COLO668 (cell line): ENCODE data around the gene FANK1.
"Not testable (repeated sequence)": the region's sequence is repeated elsewhere in the genome, so short reads cannot be mapped to it uniquely, and the experiment has no call there.

Experiments
- DNase-seq: peaks from one replicate; lab custom pipeline; 2025; ENCODE audit not compliant: unreplicated experiment; lab: John Stamatoyannopoulos, UW

Gene FANK1

GRCh38 chr10:126017961-126018560 lies 121.7 kb downstream of the FANK1 start:
- no peak for DNase-seq

GRCh38 chr10:126021833-126022500 lies 125.6 kb downstream of the FANK1 start:
- DNase-seq: peak; percentile 65

GRCh38 chr10:126022841-126023240 lies 126.5 kb downstream of the FANK1 start:
- DNase-seq: no peak

- DNase-seq: no peak
These were observed 131.3 kb downstream of the FANK1 start for GRCh38 chr10:126027692-126028091.

GRCh38 chr10:126029999-126030398 lies 133.6 kb downstream of the FANK1 start:
- DNase-seq: no peak

GRCh38 chr10:126034586-126034985 lies 138.2 kb downstream of the FANK1 start:
- no peak for DNase-seq

- DNase-seq: no peak
These were observed 140.2 kb downstream of the FANK1 start for GRCh38 chr10:126036515-126036914.

GRCh38 chr10:126037946-126038345 lies 141.6 kb downstream of the FANK1 start:
- no peak for DNase-seq

- DNase-seq: no peak
These were observed 144.8 kb downstream of the FANK1 start for GRCh38 chr10:126041117-126041516.

GRCh38 chr10:126041804-126042231 lies 145.5 kb downstream of the FANK1 start:
- peak; percentile 54 for DNase-seq

- no peak for DNase-seq
These were observed 146.0 kb downstream of the FANK1 start for GRCh38 chr10:126042354-126042753.

- no peak for DNase-seq
These were observed 146.5 kb downstream of the FANK1 start for GRCh38 chr10:126042906-126043305.

GRCh38 chr10:126043389-126043788 lies 147.0 kb downstream of the FANK1 start:
- no peak for DNase-seq

- no peak for DNase-seq
These were observed 149.5 kb downstream of the FANK1 start for GRCh38 chr10:126045861-126046260.

GRCh38 chr10:126046831-126047230 lies 150.5 kb downstream of the FANK1 start:
- DNase-seq: no peak

GRCh38 chr10:126047749-126048148 lies 151.4 kb downstream of the FANK1 start:
- not testable (repeated sequence) for DNase-seq

GRCh38 chr10:126049759-126050700 lies 153.7 kb downstream of the FANK1 start:
- no peak for DNase-seq

- DNase-seq: no peak
These were observed 155.8 kb downstream of the FANK1 start for GRCh38 chr10:126052171-126052570.

- DNase-seq: no peak
These were observed 157.8 kb downstream of the FANK1 start for GRCh38 chr10:126054191-126054590.

- DNase-seq: no peak
These were observed 161.1 kb downstream of the FANK1 start for GRCh38 chr10:126057494-126057893.

- peak; percentile 8 for DNase-seq
These were observed 161.7 kb downstream of the FANK1 start for GRCh38 chr10:126058104-126058503.

GRCh38 chr10:126058507-126058906 lies 162.1 kb downstream of the FANK1 start:
- DNase-seq: peak; percentile 51
